ENCODE measurements around the gene SULT1B1.

DNA sequence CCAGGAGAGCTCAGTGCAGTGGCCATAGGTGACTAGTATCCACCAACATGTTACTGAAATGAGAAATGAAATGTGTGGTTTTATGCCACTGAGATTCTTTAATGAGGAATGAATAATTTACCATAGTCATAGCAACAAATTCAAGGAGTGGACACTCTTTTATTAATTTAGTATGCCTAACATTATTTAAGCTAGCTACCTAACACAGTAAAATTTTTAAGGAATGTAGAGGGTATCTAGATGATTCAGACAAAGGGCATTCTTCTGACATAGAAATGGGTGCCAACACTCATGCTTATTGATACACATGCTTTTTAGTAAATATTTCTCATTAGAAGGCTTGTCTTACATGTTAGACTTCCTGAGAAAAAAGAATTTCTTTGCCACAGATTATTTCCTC is 33.3 kb upstream of the SULT1B1 start:
- TF ChIP-seq, protein P1, sequence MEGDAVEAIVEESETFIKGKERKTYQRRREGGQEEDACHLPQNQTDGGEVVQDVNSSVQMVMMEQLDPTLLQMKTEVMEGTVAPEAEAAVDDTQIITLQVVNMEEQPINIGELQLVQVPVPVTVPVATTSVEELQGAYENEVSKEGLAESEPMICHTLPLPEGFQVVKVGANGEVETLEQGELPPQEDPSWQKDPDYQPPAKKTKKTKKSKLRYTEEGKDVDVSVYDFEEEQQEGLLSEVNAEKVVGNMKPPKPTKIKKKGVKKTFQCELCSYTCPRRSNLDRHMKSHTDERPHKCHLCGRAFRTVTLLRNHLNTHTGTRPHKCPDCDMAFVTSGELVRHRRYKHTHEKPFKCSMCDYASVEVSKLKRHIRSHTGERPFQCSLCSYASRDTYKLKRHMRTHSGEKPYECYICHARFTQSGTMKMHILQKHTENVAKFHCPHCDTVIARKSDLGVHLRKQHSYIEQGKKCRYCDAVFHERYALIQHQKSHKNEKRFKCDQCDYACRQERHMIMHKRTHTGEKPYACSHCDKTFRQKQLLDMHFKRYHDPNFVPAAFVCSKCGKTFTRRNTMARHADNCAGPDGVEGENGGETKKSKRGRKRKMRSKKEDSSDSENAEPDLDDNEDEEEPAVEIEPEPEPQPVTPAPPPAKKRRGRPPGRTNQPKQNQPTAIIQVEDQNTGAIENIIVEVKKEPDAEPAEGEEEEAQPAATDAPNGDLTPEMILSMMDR (conservative IDR thresholded peaks at IDR 0.05; ENCODE audit: low read length), result no peak
- TF ChIP-seq EZH2phosphoT487 (IDR thresholded peaks at IDR 0.05; ENCODE audit: borderline replicate concordance, low read depth, low read length), result no peak
